AG09319 (cell line): ENCODE results near the gene RYK.
"Not testable (repeated sequence)": the region's sequence is repeated elsewhere in the genome, so short reads cannot be mapped to it uniquely, and the experiment has no call there.

ENCODE experiments used
- DNase-seq: peaks from one replicate; pipeline ENCODE4 v3.0.0-alpha.2; 2010; ENCODE audit warnings: low read depth; ENCODE audit errors: extremely low read depth
- TF ChIP-seq, protein P1 (sequence below): IDR thresholded peaks from 2 replicates; pipeline ENCODE4 v1.5.1; 2011; ENCODE audit warnings: low read depth, mild to moderate bottlenecking, inconsistent platforms, low read length, moderate library complexity

RYK gene

DNA sequence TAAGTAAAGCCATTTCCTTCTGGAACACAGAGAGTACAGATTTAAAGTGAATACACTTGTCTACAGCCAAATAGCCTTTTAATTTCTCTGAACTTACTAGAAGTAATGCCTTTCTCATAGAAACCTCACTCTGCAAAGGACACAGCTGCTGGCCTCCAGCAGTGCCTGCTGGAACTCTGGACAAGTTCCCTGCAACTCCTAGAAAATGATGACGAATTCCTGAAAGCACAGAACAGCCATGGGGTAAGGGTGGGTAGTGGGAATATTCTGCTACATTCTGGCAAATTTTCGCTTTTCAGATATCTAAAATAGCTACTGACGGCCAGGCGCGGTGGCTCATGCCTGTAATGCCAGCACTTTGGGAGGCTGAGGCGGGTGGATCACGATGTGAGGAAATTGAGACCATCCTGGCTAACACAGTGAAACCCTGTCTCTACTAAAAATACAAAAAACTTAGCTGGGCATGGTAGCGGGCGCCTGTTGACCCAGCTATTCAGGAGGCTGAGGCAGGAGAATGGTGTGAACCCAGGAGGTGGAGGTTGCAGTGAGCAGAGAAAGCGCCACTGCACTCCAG lies 34.4 kb downstream of the RYK start:
- no peak for DNase-seq
- TF ChIP-seq, protein P1, sequence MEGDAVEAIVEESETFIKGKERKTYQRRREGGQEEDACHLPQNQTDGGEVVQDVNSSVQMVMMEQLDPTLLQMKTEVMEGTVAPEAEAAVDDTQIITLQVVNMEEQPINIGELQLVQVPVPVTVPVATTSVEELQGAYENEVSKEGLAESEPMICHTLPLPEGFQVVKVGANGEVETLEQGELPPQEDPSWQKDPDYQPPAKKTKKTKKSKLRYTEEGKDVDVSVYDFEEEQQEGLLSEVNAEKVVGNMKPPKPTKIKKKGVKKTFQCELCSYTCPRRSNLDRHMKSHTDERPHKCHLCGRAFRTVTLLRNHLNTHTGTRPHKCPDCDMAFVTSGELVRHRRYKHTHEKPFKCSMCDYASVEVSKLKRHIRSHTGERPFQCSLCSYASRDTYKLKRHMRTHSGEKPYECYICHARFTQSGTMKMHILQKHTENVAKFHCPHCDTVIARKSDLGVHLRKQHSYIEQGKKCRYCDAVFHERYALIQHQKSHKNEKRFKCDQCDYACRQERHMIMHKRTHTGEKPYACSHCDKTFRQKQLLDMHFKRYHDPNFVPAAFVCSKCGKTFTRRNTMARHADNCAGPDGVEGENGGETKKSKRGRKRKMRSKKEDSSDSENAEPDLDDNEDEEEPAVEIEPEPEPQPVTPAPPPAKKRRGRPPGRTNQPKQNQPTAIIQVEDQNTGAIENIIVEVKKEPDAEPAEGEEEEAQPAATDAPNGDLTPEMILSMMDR = no peak

DNA sequence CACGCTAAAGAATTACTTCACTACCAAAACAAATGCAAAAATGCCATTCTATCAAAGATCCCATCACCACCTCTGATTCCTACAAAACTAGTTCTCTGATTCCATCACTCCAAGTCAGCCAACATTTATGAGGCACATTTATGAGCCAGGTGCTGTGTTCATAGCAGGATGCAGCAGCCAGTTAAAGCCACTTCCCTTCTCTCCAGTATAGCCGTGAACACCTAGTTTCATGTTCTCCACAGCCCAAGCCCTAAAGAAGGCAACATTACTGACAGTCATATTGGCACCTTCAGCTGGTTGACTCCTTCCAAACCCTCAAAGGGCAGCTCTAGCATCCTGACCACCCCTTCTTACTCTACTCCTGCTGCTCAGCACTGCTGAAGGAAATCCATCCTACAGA lies 36.4 kb downstream of the RYK start:
- no peak for DNase-seq
- TF ChIP-seq, protein P1 = no peak

DNA sequence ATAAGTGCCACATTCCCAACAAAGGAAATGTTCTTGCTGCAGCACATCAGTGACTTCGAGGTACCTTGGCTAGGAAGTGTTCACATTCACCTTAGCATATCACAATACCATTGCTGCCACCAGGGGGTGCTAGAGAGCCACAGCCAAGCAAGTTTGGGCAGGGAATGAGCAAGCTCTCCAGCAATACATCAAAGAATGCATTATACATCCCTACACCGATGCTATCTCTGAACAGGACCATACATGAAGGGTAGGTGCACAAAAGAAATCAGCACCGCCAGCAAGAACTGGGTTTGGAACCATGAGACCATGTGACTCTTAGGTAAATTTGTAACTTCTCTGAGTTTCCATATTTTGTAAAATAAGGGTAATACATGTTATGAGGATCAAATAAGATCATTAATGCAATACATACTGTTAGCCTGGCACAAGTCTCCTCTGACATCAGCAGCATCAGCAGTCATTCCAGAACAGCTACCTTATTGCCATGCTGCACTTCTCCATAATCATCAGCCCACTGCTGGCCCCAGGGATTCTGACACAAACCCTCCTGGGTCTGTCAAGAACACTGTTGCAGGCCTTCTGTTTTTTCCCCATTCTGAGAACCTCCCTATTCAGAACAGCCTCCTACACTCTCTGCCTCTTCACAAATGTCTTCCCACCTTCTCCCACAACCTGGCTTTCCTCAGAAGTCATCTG lies 37.5 kb downstream of the RYK start:
- peak; percentile 29 for DNase-seq
- TF ChIP-seq, protein P1 = peak; percentile 99

DNA sequence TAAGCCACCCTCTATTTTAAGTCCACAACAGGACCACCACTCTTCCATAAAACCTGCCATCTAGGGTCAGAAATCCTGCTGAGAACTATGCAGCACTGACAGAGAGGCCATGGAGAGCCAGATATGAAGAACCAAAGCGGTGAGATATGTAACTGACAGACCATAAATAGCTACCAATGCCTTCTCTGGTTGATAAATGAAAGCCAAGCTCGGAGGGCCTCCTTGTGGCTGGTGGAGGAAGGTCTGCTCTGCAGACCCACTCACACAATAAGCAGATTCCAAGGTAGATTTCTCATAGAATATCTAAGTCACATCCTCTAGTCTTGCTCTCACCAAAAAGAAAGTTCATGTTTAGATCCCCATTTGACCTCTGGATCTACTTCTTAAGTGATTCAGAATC lies 38.9 kb downstream of the RYK start:
- DNase-seq = peak; percentile 15
- TF ChIP-seq, protein P1 = peak; percentile 75

DNA sequence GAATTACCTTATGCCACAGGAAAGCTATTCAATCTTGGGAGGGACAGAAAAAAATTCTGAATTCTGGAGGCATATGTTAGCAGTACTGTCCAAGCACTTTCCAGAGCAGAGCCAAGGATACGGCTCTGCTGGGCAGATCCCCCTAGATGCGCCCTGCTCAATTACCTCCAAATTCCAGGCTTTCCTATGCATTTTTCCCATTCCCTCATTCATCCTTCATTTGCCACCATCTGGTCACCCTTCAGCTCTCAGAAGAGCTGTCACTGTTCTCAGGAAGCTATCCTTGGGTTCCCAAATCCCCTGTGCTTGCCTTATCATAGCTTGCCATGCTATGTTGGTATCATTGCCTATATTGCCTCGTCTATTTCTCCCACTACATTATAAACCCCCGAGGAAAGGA lies 45.2 kb downstream of the RYK start:
- TF ChIP-seq, protein P1 = no peak
- DNase-seq = no peak

DNA sequence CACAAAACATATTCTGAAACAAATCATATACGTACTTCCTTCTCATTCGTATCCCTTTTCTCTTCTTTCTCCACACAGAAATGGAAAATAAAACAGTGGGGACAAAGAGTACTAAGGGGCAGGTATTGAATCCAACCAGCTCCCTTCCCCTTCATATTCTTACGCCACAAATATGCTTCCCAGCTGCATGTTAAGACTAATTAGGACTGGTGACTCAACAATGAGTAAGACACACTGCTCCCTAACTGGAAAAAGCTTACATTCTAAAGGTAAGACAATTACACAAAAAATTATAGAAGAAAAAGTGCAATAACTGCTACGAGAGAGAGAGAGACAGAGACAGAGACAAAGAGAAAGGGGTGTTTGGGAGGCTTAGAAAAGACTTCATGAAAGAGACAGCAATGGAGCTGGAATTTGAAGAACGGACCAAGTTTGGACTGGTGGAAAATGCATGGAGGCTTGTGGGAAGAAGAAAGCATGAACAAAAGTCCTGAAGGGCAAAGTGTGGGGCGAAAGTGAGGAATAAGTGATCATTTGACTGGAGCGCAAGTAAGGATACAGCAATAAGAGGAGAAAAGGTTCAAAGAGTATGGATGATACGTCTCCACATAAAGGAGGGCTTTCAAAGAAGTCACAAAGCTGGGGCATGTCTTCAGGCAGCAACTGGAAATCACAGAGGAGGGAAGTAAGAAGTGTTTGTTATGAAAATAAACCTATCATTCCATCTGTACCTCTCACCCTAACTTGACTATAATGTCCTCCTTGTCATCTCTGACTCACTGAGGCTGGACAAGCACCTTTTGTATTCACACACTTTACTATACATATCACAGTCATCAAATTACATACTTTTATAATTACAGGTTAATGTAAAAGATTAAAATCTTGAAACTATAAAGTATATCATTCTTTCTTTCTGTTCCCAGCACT lies 49.2 kb downstream of the RYK start:
- peak; percentile 42 for DNase-seq

DNA sequence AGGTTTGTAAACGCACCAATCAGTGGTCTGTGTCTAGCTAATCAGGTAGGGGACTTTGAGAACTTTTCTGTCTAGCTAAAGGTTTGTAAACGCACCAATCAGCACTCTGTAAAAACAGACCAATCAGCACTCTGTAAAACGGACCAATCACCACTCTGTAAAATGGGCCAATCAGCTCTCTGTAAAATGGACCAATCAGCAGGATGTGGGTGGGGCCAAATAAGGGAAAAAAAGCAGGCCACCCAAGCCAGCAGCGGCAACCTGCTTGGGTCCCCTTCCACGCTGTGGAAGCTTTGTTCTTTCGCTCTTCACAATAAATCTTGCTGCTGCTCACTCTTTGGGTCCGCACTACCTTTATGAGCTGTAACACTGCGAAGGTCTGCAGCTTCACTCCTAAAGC lies 50.8 kb downstream of the RYK start:
- DNase-seq = not testable (repeated sequence)

More for the DNA sequence above, 49.2 kb downstream of the RYK start:
- TF ChIP-seq, protein P1 = no peak
